ENCODE results near the gene ZNF217.

GRCh38 chr20:53599044-53599362 lies 5.4 kb upstream of the ZNF217 start:
- TF ChIP-seq, protein P1, sequence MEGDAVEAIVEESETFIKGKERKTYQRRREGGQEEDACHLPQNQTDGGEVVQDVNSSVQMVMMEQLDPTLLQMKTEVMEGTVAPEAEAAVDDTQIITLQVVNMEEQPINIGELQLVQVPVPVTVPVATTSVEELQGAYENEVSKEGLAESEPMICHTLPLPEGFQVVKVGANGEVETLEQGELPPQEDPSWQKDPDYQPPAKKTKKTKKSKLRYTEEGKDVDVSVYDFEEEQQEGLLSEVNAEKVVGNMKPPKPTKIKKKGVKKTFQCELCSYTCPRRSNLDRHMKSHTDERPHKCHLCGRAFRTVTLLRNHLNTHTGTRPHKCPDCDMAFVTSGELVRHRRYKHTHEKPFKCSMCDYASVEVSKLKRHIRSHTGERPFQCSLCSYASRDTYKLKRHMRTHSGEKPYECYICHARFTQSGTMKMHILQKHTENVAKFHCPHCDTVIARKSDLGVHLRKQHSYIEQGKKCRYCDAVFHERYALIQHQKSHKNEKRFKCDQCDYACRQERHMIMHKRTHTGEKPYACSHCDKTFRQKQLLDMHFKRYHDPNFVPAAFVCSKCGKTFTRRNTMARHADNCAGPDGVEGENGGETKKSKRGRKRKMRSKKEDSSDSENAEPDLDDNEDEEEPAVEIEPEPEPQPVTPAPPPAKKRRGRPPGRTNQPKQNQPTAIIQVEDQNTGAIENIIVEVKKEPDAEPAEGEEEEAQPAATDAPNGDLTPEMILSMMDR (IDR thresholded peaks at IDR 0.05; ENCODE audit: low read length): no peak
- no peak for TF ChIP-seq EZH2 (IDR thresholded peaks at IDR 0.05; ENCODE audit: borderline replicate concordance, low read length)
